Gastroesophageal sphincter (tissue), 4 donors: ENCODE results near the gene COL26A1. TPM values are rescaled to one million over a fixed set of nuclear protein-coding genes. Genes with fewer than 3 reads are reported as not detected.

Experiments used
- ATAC-seq: fragments of 150-250 bp; one replicate; pipeline ENCODE4 v1.9.1; 2016; ENCODE audit warnings: mild to moderate bottlenecking, moderate library complexity
- H3K27ac ChIP-seq, 4 donors: fragments of 200-600 bp; sonication (generic) in 3 of 4; 1 replicate in 3 of 4; 2 replicates in 1 of 4; pipeline ENCODE4 v1.5.1; 2016 to 2019
- H3K27me3 ChIP-seq: fragments of 200-600 bp; sonication (generic); one replicate; pipeline ENCODE4 v1.5.1; 2019
- H3K36me3 ChIP-seq, 2 donors: fragments of 200-600 bp; sonication (generic); one replicate each; pipeline ENCODE4 v1.5.1; 2019; ENCODE audit warnings: control low read depth in 1 of 2
- H3K4me1 ChIP-seq, 3 donors: fragments of 200-600 bp; sonication (generic); 1 replicate in 2 of 3; 2 replicates in 1 of 3; pipeline ENCODE4 v1.5.1; 2016 to 2019; ENCODE audit warnings: control low read depth in 2 of 3
- H3K4me3 ChIP-seq, 2 donors: fragments of 200-600 bp; sonication (generic); one replicate each; pipeline ENCODE4 v1.5.1; 2019; ENCODE audit warnings: mild to moderate bottlenecking in 1 of 2, moderate library complexity in 1 of 2
- H3K9me3 ChIP-seq, 3 donors: fragments of 200-600 bp; sonication (generic); one replicate each; pipeline ENCODE4 v1.5.1; 2017 to 2019; ENCODE audit warnings: control low read depth in 2 of 3
- EP300 ChIP-seq: sonication (generic); formaldehyde crosslinking; IDR thresholded peaks from one replicate; pipeline ENCODE4 v1.6.1; 2017; ENCODE audit warnings: antibody characterized with exemption, mild to moderate bottlenecking
- POLR2A ChIP-seq, 2 donors: fragments of 450-650 bp; IDR thresholded peaks; one replicate each; pipeline ENCODE4 v1.6.1; 2017; ENCODE audit warnings: antibody characterized with exemption in 2 of 2, mild to moderate bottlenecking in 2 of 2, moderate library complexity in 1 of 2
- POLR2AphosphoS5 ChIP-seq: sonication (generic); formaldehyde crosslinking; IDR thresholded peaks from one replicate; pipeline ENCODE4 v1.6.1; 2017; ENCODE audit warnings: antibody characterized with exemption
- WGBS, 2 donors: methylation state at CpG; one replicate each; pipeline ENCODE4 v1.1.5; 2018; ENCODE audit warnings: low coverage in 1 of 2; 5-methylcytosine and 5-hydroxymethylcytosine counted together
- total RNA-seq, 4 donors: library from RNA; depleted of rRNA; stranded (reverse); fragments of >200 nt; gene quantifications; one replicate each; pipeline ENCODE4 v1.1.0, GENCODE V29; 2016
- TF ChIP-seq, protein P1 (sequence below), 4 experiments: fragments of 200-600 bp in 2 of 4; fragments of 450-650 bp in 2 of 4; sonication (generic) in 1 of 4; IDR thresholded peaks; one replicate each; pipeline ENCODE4 v1.5.1; 2017 to 2019; ENCODE audit warnings: antibody characterized with exemption in 4 of 4, mild to moderate bottlenecking in 2 of 4, moderate library complexity in 2 of 4

Gene COL26A1
- total RNA-seq, 4 donors from 2014 or later: not detected

DNA sequence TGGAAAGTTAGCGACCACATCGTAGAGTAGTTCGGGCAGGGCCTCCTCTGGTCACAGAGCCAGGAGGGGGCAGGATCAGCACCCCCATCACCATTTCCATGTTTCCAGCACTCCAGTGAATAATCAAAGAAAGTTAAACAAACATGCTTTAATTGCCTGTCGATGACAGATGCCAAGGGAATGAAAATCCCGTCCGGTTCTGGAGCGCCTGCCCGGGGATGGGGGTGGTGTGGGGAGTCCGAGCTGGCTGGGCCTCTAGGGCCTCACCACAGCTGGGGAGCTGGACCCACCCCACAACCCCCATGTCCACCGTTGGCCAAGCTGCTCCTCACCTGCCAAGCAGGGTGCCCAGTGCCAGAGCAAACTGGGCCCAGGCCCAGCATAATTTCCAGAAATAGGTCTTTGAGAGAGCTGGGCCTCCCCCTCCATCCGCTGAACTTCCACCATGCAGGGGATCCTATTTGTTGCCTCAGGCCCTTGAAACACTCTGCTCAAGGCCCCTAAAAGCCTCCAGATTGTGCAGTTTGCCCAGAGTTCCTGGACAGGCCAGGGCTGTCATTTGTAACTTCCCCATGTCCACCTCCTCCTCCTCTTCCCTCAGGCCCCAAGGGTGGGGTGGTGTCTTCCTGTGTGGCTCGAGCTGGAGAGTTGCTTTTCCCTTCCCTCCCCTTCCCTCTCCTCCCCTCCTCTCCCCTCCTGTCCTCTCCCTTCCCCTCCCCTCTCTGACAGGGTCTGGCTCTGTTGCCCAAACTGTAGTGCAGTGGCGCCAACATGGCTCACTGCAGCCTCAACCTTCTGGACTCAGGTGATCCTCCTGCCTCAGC lies 165.4 kb downstream of the COL26A1 start:
- H3K9me3 ChIP-seq: peaks cover 0 to 20% (median 0%) of the 10 kb centered on the region in 3 donors
- no peak for ATAC-seq
- no peaks in the 10 kb centered on the region for H3K36me3 ChIP-seq
- H3K27me3 ChIP-seq: no peaks in the 10 kb centered on the region
- no peak overlapping the region for H3K27ac ChIP-seq
- 25 to 33% methylated on average over 3 to 7 of the region's 13 CpGs for WGBS, 2 donors
- H3K4me1 ChIP-seq: peaks cover 0 to 15% (median 3%) of the 10 kb centered on the region in 3 donors
- no peak overlapping the region for H3K4me3 ChIP-seq
- TF ChIP-seq POLR2AphosphoS5: no peak
- no peak for TF ChIP-seq POLR2A (IDR thresholded peaks at IDR 0.05)
- TF ChIP-seq, protein P1, sequence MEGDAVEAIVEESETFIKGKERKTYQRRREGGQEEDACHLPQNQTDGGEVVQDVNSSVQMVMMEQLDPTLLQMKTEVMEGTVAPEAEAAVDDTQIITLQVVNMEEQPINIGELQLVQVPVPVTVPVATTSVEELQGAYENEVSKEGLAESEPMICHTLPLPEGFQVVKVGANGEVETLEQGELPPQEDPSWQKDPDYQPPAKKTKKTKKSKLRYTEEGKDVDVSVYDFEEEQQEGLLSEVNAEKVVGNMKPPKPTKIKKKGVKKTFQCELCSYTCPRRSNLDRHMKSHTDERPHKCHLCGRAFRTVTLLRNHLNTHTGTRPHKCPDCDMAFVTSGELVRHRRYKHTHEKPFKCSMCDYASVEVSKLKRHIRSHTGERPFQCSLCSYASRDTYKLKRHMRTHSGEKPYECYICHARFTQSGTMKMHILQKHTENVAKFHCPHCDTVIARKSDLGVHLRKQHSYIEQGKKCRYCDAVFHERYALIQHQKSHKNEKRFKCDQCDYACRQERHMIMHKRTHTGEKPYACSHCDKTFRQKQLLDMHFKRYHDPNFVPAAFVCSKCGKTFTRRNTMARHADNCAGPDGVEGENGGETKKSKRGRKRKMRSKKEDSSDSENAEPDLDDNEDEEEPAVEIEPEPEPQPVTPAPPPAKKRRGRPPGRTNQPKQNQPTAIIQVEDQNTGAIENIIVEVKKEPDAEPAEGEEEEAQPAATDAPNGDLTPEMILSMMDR (IDR thresholded peaks at IDR 0.05): no peak
- no peak for TF ChIP-seq EP300

DNA sequence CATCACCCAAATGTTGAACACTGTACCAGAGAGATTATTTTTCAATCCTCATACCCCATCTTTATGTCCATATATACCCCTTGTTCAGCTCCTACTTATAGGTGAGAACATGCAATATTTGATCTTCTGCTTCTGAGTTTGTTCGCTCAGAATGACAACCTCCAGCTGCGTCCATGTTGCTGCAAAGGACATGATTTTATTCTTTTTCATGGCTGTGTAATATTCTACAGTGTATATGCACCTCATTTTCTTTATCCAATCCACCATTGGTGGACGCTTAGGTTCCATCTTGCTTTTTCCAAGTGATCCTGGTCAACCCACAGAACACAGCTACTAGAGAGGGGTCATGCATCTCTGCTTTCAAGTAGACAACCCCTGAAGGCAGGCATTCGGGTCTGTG lies 166.9 kb downstream of the COL26A1 start:
- peaks cover 0 to 7% (median 0%) of the 10 kb centered on the region in 3 donors for H3K9me3 ChIP-seq
- no peak overlapping the region for H3K27ac ChIP-seq
- H3K4me1 ChIP-seq: peaks cover 0 to 15% (median 3%) of the 10 kb centered on the region in 3 donors
- ATAC-seq: no peak
- H3K4me3 ChIP-seq: no peak overlapping the region
- no peaks in the 10 kb centered on the region for H3K36me3 ChIP-seq
- TF ChIP-seq POLR2AphosphoS5 (no peak), EP300 (no peak), POLR2A (IDR thresholded peaks at IDR 0.05) (no peak)
- TF ChIP-seq, protein P1 (IDR thresholded peaks at IDR 0.05): no peak
- 56 to 82% methylated on average over 2 to 4 of the region's 4 CpGs for WGBS, 2 donors
- peaks cover 10% of the 10 kb centered on the region for H3K27me3 ChIP-seq

DNA sequence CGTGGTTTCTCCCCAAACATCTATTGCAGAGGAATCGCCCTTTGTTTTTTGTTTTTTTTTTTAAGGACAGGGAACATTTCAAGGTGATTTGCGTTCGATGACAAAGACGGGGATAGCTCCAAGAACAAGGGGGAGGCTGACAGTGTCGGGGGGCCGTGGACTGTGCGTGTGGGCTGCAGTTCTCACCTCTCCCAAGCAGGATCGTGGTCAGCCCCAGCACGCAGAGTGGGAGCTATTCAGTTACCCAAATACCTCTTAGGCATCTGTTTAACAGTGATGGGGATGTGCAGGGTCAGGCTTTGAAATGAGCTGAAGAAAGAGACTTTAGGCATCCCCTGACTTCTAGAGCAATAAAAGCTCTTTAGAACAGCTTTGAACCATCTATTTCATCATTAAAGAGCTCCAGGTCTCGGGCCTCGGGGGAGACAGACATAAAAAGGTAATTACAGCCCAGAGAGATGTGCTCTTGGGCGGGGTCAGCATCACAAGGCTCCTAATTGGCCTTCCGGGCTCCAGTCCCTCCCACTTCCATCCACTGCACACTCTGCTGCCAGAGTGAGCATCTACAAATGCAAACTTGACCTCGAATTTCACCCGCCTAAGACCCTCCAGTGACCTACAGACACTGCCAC lies 169.2 kb downstream of the COL26A1 start:
- peaks cover 0 to 27% (median 3%) of the 10 kb centered on the region in 3 donors for H3K4me1 ChIP-seq
- H3K4me3 ChIP-seq: no peak overlapping the region
- H3K36me3 ChIP-seq: no peaks in the 10 kb centered on the region
- TF ChIP-seq POLR2A (IDR thresholded peaks at IDR 0.05) (no peak), POLR2AphosphoS5 (no peak), EP300 (no peak)
- TF ChIP-seq, protein P1 (IDR thresholded peaks at IDR 0.05): no peak
- ATAC-seq: no peak
- peaks cover 10% of the 10 kb centered on the region for H3K27me3 ChIP-seq
- WGBS, 2 donors: 53 to 66% methylated on average over 7 to 10 of the region's 16 CpGs
- no peak overlapping the region for H3K27ac ChIP-seq
- no peaks in the 10 kb centered on the region for H3K9me3 ChIP-seq

DNA sequence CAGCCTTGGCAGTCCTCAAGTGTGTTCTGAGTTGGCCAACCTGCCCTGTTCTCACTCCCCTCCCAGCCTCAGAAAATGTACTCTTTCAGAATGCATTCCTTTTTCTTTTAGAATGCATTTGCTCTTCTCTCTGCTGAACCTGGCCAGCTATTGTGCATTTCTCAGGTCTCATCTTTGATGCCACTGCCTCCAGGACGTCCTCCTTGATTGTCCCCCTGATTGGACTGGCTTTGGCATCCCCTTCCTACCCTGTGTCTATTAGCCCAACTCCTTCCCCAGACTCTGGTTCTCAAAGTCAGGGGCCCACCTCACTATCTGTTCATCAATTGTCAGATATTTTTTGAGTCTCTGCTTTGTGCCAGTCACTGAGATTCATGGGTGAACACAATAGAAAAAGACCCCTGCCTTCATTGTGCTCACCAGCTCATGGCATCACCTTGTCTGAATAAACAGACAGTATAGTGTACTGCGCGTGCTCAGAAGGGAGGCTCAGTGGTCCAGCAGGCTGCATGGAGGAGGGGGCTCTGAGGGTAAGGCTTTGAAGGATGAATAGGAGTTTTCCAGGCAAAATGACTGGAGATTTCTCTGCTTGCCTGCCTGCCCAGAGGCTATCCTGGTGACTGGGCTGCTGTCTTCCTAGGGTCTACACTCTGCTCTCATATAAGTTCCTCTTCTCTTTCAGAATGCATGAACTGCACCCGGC lies 169.9 kb downstream of the COL26A1 start:
- H3K27ac ChIP-seq: no peak overlapping the region
- H3K27me3 ChIP-seq: peaks cover 10% of the 10 kb centered on the region
- WGBS, 2 donors: 88 to 96% methylated on average over 1 to 3 of the region's 4 CpGs
- H3K36me3 ChIP-seq: no peaks in the 10 kb centered on the region
- no peak overlapping the region for H3K4me3 ChIP-seq
- ATAC-seq: no peak
- peaks cover 0 to 31% (median 3%) of the 10 kb centered on the region in 3 donors for H3K4me1 ChIP-seq
- H3K9me3 ChIP-seq: no peaks in the 10 kb centered on the region
- TF ChIP-seq, protein P1 (IDR thresholded peaks at IDR 0.05): no peak
- no peak for TF ChIP-seq POLR2AphosphoS5
- no peak for TF ChIP-seq POLR2A (IDR thresholded peaks at IDR 0.05)
- TF ChIP-seq EP300: no peak
